SJCRH30 (cell line): ENCODE measurements around the gene FAM43A. TPM values are rescaled to one million over a fixed set of nuclear protein-coding genes. Genes with fewer than 3 reads are reported as not detected.

Source experiments
- DNase-seq, 2 experiments: peaks; one replicate each; pipeline ENCODE4 v3.0.0-alpha.2; 2015 to 2020
- H3K27ac ChIP-seq: fragments of 250-450 bp; sonication (Bioruptor Pico); 2 replicates; pipeline ENCODE4 v1.5.1; 2020; ENCODE audit warnings: mild to moderate bottlenecking, moderate library complexity
- H3K27me3 ChIP-seq: fragments of 250-450 bp; sonication (Bioruptor Pico); 2 replicates; pipeline ENCODE4 v1.5.1; 2020; ENCODE audit warnings: mild to moderate bottlenecking, moderate library complexity
- H3K36me3 ChIP-seq: fragments of 250-450 bp; sonication (Bioruptor Pico); 2 replicates; pipeline ENCODE4 v1.5.1; 2020; ENCODE audit warnings: mild to moderate bottlenecking, moderate library complexity
- H3K4me1 ChIP-seq: fragments of 250-450 bp; sonication (Bioruptor Pico); 2 replicates; pipeline ENCODE4 v1.5.1; 2020; ENCODE audit warnings: mild to moderate bottlenecking, moderate library complexity
- H3K4me3 ChIP-seq: fragments of 250-450 bp; sonication (Bioruptor Pico); 2 replicates; pipeline ENCODE4 v1.5.1; 2020; ENCODE audit warnings: mild to moderate bottlenecking, moderate library complexity
- H3K9me3 ChIP-seq: fragments of 250-450 bp; sonication (Bioruptor Pico); replicated peaks from 2 replicates; pipeline ENCODE4 v1.5.1; 2020; ENCODE audit warnings: mild to moderate bottlenecking, moderate library complexity
- total RNA-seq: library from RNA; depleted of rRNA; stranded (reverse); fragments of >200 nt; shearing (Covaris generic); gene quantifications from 2 replicates; pipeline ENCODE4 v1.2.3, GENCODE V29; 2014; rRNA removed

FAM43A gene
- total RNA-seq, 1 experiment from 2014 or later = 1.9 TPM

DNA sequence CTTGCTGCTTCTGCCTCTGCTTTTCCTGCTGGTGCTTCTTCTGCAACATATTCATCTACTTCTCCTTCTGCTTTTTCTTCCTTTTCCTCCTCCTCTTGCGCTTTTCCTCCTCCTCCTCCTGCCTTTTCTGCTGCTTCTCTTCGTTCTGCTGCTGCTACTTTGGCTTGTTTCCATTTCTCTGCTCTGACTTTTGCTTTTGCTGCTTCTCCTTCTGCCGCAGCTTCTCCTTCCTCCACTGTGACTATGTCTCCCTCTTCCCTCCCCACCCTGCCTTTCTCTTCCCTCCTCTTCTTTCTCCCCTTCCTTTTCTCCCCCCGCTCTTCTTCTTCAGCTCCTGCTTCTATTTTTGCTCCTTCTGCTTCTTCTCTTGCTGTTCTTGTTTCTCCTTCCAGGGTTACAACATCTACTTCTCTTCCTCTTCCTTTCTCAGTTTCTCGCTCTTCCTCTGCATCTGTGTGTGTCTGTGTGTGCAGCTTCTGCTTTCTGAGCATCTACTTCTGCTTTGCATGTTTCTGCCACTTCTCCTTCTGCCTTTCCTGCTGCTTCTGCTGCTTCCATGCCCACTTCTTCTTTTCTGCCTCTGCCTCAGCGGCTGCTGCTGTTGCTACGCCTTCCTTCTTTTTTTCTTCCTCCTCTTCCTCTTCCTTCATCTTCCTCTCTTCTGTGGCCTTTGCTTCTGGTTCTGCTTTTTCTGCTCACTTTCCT is 51.4 kb downstream of the FAM43A start:
- H3K36me3 ChIP-seq = no peaks in the 10 kb centered on the region
- no peak overlapping the region for H3K4me3 ChIP-seq
- no peak overlapping the region for H3K27ac ChIP-seq
- H3K4me1 ChIP-seq = no peaks in the 10 kb centered on the region
- DNase-seq = no peak
- no peaks in the 10 kb centered on the region for H3K27me3 ChIP-seq
- no peaks in the 10 kb centered on the region for H3K9me3 ChIP-seq

Other genes starting within 250 kb of the FAM43A start
- gene ATP13A3, start 198.9 kb upstream of the FAM43A start, total RNA-seq = 129 and 155 TPM in 2 replicates
- 8.0 and 9.4 TPM in 2 replicates for gene TMEM44, start 52.5 kb upstream of the FAM43A start, total RNA-seq
- gene LSG1, start 13.7 kb upstream of the FAM43A start, total RNA-seq = 35.6 and 35.9 TPM in 2 replicates